NCI-H69 (cell line): ENCODE measurements around the gene ACKR3.

Experiments
- DNase-seq: peaks from one replicate; lab custom pipeline; 2025; lab: John Stamatoyannopoulos, UW

ACKR3 gene

DNA sequence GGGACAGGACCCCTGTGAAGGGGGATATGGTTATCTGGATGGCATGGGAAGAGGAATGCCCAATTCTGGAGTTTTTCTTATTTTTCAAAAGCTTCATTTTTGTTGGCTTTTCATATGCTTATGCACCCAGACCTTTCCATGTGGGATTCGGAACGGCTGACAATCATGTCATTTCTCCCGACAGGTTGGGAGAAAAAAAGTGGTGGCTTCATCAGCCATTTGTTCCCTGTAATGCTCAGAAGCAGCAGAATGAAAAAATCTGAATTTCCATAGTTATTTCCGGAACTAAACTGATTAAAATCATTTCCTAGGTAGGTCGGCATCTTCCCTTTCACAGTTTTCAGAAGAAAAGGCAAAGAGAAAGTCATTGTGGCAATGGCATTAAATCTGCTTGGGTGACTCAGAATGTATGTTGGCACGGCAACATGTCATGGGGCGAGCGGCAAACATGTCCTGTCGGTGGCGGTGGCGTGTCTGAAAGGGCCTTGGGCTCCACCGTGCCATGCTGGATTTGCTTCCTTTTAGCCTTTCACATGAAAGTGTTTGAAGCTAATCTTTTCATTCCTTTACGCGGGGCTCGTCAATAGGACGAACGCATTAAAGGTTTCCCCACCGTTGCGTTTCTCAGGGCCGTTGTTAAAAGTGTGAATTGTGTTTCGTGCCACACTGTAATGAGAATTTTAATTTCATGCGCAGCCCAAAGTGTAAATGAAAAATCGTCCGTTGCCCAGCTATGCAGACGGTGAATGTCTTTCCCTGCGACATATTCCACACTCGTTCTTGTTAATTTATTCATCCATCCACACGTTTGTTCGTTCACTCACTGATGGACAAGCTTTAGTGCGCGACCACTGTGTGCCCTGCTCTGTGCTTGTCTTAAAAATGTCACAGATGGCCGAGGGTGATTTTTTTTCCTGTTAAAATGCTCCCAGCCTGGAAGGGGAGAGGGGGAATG lies 18.5 kb downstream of the ACKR3 start:
- DNase-seq = no peak

DNA sequence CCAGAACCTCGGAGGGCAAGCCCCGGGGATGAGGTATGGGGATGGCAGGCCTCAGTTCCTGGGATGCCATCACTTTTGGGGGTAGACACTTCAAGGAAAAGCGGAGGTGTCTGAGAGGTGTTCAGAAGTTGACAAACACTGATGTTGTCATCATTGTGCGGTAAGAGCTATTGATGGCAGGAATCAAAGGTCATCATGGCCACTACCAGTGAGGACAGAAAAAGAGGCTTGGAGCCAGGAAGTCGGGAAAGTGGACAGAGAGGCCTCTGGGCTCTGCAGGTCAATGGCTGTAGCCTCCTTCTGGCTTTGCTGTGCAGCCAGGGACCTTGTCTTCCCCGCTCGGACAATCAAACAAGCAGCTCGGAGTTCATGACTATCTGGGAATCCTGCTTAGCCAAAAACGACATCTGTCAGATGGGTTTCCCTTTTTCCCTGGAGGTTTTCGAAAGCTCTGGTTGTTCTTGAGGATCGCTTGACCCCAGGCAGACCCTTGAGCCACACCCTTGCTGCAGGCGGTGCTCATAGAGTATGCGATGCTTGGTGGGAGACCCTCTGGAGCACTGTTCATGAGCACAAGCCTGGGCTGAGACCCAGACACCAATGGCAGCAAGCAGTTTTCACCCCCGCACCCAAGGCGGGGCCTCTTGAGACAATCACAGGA lies 19.4 kb downstream of the ACKR3 start:
- no peak for DNase-seq

DNA sequence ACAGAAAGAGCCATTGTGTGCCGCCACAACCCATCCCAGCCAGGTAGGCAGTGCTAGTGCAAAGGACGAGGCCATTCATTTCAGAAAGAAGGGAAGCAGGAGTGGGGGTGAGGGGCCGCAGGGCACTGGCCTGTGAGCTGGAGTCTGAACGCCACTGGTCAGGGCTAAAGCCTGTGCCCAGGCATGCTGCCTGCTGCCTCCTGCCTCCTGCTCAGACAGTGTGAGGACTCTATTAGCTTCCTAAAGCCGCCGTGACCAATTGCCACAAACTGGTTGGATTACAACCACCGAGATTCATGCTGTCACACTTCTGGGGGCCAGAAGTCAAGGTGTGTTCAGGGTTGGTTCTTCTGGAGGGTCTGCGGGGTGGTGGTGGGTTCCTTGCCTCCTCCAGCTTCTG lies 21.2 kb downstream of the ACKR3 start:
- no peak for DNase-seq

DNA sequence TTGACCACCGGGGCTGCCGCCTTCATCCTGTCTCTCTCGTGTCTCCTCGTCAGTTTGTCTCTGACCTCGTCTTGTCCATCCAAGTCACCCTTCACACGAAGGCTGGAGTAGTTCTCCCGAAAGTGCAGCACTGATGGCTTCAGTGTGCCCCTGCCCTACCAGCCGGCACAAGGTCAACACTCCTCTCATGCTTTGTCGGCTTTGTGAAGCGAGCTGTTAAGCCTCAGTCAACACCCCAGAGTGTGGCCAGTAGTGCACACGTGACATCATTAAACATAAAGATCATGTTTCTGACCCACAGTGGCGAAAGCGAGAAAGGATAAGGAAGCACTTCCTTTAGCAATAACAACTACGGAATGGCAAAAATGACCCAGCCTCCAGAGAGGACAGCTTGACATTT lies 23.2 kb downstream of the ACKR3 start:
- DNase-seq = no peak

DNA sequence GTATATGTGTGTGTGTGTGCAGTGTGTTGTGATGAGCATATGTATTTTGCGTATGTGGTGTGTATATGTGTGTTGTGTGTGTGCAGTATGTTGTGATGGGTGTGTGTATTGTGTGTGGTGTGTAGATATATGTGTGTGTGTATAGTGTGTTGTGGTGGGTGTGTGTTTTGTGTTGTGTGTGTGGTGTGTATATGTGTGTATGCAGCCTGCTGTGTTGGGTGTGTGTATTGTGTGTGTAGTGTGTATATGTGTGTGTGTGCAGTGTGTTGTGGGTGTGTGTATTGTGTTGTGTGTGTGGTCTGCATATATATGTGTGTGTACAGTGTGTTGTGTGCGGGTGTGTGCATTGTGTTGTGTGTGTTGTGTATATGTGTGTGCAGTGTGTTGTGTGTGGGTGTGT lies 23.9 kb downstream of the ACKR3 start:
- DNase-seq = no peak

DNA sequence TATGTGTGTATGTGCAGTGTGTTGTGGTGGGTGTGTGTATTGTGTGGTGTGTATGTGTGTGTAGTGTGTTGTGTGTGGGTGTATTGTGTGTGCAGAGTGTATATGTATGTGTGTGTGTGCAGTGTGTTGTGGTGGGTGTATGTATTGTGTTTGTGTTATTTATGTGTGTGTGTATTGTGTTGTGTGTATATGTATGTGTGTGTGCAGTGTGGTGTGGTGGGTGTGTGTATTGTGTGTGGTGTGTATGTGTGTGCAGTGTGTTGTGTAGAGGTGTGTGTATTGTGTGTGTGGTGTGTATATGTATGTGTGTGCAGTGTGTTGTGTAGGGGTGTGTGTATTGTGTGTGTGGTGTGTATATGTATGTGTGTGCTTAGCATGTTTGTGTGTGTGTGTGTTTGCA lies 24.3 kb downstream of the ACKR3 start:
- DNase-seq = no peak

DNA sequence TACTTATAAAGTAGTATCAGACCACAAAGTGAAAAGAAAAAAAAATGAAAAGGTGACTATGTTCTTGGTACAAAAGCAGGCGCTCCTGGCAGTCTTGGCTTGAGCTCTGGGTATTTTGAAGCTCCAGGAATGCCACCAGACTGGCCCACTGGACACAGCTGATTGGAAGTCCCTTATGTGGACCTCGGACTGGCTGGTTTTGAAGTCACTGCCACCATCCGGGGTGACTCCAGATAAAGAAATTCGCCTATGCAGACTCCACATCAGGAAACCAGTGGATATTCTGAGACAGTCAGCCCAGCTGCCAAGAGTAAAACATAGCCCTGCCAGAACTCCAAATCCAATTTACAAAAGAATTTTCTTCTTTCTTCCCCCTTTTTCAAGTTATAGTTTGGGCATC lies 28.0 kb downstream of the ACKR3 start:
- no peak for DNase-seq

DNA sequence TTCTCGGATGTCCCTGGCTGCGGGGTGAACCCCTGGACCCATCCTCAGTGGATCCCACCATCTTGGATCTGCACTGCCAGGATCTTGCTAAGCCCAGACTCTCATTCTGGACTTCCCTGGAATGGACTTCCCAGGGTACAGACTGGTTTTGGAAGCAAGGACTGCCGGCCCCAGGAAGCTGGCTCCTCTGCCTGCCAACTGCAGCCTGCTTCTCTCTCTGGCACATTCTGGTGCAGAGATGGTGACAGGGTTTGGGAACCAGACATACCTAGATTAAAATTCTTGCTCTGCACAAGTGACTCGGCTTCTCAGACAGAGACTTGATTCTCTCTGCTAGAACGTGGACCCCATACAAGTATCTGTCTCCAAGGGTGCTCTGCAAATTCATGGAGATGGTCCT lies 29.4 kb downstream of the ACKR3 start:
- no peak for DNase-seq

DNA sequence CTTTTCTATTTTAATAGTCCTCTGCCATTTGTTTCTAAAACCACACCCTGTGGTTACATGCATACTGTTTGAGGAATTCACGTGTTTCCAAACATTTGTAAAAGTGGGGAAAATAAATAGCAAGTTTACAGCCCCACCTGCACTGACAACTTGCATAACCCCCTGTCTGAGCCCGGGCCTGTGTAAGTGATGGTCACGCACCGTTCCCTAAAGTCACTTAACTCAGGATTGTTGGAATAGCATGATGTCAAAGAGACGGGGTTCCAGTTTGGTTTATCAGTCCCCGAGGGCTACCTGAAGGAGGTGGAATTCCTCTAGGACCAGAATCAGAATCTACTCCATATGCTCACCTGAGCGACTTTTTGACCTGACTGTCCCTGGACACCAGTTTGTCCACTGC lies 30.5 kb downstream of the ACKR3 start:
- no peak for DNase-seq

DNA sequence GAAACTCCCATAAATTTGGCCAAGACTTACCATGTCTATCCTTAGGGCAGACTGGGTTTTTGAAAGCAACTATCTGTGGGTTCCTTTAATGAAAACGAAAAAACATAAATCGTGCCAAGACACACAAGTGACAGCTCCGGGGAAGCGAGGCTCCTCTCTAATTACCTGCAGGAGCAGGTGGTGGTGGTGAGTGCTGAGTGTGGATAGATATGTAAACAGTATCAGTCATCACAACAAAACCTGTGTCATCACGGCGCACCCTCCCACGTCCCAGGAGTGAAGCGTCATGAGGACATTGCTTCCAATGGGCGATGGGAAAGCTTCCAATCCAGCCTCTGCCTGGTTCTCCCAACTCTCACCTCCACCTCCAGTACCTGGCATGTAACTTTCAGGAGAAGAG lies 31.3 kb downstream of the ACKR3 start:
- peak; percentile 85 for DNase-seq

DNA sequence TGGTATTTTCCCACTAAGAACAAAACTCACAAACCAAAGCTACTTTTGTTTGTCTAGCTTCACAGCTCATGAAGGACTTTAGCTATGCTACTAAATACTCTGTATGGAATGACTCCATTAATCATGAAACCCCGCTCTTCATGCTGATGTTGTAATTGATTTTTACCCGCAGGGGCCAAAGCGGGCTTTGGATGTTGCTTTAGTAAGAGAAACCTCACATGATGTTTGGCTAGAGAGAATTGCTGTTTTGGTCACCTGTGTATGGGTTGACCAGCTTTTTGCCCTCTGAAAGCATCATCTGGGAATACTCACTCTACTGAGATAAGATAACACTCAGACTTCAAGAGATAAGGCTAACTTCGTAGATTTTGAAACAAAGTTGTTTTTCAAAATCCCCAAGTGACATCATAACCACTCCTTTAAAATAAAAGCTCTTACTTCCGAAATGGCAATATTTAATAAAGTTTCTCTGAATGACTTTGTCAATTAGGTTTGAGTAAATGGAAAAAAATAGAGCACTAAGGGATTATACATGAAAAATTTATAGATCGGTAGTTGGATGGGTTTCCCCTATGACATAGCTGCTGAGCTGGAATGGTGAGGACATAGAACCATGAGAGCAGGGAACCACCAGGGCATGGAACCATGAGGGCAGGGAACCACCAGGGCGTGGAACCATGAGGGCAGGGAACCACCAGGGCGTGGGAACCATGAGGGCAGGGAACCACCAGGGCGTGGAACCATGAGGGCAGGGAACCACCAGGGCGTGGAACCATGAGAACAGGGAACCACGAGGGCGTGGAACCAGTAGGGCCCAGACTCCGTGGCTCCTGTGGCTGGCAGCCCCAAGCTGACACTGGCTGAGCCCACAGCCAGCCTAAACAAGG lies 31.9 kb downstream of the ACKR3 start:
- DNase-seq = peak; percentile 40

DNA sequence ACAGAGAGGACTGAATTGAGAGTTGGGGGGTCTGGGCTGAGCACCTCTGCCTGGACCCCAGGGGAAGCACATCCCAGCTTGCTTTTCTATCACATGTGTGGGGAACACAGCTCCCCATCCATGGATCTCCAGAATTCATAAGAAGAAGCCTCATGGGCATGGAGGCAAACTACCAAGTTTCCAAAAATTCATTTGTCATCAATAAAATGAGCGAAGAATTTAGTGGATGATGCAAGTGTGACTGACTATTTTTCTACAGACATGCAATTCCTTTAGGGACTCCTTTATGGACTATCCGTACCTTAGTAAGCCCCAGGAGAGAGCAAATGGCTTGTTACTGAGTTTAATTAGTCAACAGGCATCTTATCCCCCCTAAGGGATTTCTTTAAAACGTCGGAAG lies 33.1 kb downstream of the ACKR3 start:
- no peak for DNase-seq

DNA sequence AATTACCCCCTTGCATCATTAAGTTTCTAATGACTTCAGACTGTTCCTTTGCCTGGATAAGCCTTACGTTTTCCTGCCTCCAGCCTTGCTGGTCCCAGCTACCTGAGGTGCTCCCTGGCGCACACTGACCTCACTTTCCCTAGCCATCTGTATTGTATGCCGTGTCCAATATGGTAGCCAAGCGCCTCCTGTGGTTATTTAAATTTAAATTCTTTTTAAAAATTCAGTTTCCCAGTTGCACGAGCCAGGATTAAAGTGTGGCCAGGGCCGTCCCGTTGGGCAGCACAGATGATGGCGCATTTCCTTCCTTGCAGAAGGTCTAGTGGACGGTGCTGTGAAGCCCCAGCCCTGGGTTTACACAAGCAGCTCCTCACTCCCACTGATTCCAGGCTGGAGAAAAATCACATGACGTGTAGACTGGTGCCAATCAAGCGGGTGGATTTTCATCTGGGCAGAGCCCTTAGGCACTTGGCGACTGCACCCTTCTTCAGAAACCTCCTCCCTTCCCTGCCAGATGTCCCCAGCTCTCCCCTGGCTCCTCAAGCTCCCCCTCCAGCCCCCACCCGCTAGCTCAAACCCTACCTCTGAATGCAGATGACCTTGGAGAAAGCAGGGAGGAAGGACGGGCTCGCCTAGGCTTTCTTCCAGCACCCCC lies 33.9 kb downstream of the ACKR3 start:
- no peak for DNase-seq

DNA sequence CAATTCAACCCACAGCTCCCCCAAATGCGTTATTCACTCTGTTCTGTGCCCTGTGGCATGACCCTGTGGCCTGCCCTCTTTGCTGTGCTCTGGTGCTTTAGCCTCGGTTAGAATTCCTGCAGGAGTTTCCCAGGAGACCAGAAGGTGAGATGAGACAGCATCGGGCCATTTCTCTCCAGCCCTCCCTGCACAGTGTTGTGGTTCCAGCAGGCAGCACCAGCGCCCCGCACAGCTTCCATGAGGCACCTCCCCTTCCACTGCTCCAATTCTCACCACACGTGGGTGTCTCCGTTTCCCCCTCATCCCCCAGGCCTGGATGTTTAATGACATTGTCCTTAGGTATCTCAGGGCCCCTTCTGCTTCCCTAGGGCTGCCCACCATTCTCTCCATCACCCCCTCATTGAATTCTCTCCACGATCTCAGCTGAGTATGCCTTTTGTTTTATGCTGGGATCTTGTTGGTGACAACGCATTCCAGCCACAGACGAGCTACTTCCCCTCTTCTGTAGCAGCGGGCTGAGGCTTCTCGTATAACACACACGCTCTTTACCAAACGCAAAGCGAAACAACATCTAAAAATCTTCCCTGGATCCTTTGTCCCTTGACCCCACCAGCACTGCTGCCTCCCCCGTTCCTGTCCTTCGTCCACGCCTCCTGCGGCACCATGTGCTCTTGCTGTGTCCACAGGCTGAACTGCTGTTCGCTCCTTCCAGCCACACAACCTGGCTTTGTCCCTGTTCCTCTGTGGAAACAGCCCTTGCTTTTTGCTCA lies 35.1 kb downstream of the ACKR3 start:
- no peak for DNase-seq

DNA sequence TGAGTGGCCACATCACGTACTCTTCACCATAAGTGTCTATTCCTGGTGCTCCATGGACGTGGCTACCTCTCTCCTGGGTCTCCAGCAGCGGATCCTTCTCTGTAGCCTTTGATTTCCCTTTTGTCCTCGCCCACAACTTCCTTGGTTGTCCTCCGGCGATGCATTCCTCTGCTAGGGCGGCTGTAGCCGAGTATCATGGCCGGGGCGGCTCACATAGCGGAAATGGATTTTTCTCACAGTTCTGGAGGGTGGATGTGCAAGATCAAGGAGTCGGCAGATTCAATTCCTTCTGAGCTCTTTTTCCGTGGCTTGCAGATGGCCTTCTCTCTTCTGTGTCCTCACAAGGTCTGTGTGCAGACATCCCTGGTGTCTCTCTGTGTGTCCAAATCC lies 35.7 kb downstream of the ACKR3 start:
- DNase-seq = no peak

DNA sequence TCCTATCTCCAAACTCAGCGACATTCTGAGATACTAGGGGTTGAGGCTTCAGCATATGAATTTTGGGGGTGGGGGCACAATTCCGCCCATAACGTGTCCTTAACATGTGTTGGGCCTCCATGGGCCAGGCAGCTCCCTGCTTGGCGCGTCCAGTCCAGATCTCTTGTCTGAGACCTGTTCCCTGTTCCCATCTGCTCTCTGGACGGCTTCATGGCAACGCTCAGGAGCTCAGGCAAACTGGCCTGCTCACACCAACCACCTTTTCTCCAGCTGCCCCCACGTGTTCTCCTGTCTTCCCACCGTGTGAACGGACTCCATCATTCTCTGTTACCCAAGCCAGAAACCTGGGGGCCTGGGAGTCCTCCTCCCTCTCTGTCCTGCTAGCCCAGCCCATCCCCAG lies 36.4 kb downstream of the ACKR3 start:
- no peak for DNase-seq

DNA sequence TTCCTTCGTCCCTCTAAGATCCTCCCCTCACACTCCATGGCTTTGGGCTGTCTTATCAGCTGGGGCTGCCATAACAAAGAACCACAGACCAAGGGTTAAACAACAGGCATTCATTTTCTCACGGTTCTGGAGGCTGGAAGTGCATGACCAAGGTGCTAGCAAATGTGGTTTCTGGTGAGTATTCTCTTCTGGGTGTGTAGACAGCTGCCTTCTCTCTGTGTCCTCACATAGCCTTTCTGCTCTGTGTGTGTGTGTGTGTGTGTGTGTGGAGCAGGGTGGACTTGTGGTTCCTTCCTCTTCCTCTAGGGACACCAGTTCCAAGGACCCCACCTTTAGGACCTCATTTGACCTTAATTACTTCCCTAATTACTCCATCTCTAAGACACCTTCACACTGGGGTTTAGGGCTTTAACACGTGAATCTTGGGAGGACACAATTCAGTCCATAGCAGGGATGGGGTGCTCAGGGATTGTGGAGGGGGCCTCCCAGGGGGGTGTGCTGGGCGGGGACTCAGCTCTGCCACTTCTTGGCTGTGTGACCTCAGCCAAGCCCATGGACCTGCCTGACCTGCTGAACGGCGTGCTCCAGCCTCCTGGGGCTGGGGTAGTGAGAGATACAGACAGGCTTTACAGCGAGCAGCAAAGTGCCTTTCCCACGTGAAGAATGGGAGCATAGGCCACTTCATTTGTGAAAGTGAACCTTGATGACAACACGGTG lies 38.0 kb downstream of the ACKR3 start:
- DNase-seq = no peak

DNA sequence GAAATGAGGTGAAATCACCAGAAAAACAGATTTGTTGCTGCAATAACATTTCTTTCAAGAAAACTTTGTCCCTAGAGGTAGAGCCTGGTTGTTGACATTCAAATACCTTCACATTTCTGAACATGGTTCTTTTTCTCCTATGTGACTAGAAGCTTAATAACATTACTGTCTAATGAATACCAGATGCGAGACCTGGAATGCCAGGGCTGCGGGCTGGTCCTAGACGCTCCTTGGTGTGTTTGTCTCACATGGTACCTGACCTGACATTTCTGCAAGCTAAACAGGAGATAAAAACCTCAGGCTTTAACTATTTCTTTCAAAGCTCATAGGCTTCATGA lies 38.5 kb downstream of the ACKR3 start:
- DNase-seq = no peak

DNA sequence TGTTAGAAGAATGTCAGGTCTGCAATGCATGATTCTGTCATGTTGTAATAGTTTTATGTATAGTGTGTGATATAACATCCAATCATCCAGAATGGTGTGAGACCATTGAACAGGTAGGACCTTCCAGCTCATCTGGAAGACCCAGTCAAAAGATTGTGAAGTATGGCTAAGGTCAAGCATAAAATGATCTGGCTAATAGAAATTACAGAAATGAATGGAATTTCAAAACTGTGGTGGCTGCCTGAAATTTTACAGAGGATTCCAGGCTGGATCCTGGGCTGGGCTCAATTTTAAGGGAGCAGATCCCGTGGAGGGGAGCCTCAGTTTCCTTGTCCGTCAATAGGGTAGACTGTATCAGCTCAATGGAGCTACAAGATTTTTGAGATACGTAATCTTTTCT lies 39.1 kb downstream of the ACKR3 start:
- DNase-seq = no peak

DNA sequence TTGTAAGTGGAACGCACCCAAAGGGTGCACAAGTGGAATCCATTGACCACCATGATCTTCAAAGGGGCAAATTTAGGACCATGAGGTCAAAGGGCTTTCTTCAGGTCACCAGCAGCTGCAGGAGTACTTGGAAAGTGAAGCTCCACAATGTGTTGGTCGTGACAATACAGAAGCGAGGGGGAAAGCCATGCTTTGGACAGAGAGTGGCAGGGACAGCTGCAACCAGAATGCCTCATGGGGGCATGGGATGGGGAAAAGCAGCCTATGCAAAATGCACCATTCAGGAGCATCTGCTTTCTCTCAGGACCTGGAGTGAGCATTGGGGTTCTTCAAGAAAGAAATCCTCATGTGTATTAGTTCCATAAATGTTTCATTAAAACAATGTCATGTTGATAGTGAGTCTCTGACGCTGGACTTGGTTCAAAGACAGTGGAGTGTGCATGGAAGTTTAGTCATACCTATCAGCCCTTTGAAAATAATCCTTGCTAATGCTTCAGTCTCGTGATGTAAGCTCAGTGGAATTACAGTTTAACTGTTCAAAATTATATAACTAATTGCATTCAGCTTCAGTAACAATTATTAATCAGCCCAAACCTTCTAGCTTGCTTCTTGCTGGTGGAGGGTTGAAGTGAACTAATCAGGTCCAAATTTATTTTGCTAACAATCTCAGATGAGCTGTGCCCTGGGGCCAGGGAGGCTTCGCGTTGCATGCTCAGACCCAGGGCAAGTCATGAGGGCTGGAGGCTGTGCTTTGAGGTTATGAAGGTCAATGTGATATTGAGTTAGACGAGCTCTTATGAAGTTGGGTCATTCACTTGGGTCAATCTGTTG lies 41.6 kb downstream of the ACKR3 start:
- no peak for DNase-seq
